B cell (primary cell): ENCODE data around the gene HIP1R. TPM values are rescaled to one million over a fixed set of nuclear protein-coding genes. Genes with fewer than 3 reads are reported as not detected.

Experiments used
- ATAC-seq: fragments of 200-7000 bp; cut with Tn5 transposase; one replicate; pipeline ENCODE4 v1.10.0; 2021; ENCODE audit warnings: low read depth, mild to moderate bottlenecking, moderate number of reproducible peaks, moderate library complexity
- CTCF ChIA-PET: fragments of 350-600 bp; sonication (Branson Sonifier 250); formaldehyde crosslinking; loops from one replicate; lab custom pipeline; 2021; ENCODE audit warnings: antibody characterized with exemption, inconsistent platforms; lab: Charles Lee
- POLR2A ChIA-PET: fragments of 350-600 bp; sonication (Branson Sonifier 250); formaldehyde crosslinking; loops from one replicate; lab custom pipeline; 2021; ENCODE audit warnings: antibody characterized with exemption; lab: Charles Lee
- DNase-seq: peaks from one replicate; pipeline ENCODE4 v3.0.0; 2013
- H2AFZ ChIP-seq: 2 replicates; pipeline ENCODE4 v1.6.1; 2012; ENCODE audit warnings: mild to moderate bottlenecking, low read depth, low read length; ENCODE audit not compliant: insufficient read depth, poor library complexity, severe bottlenecking
- H3K27ac ChIP-seq, 2 donors: 1 replicate in 1 of 2; 2 replicates in 1 of 2; pipeline ENCODE4 v1.5.1; 2012 to 2013; ENCODE audit warnings: low read length in 2 of 2, mild to moderate bottlenecking in 2 of 2, moderate library complexity in 1 of 2
- H3K27me3 ChIP-seq, 4 experiments: fragments of 200-600 bp in 1 of 4; sonication (generic) in 1 of 4; replicated peaks in 1 of 4; 1 replicate in 2 of 4; 2 replicates in 2 of 4; pipeline versions ENCODE4 v1.6.1 to v1.7.0; 2013 to 2016; ENCODE audit warnings: low read length in 3 of 4, mild to moderate bottlenecking in 2 of 4, mixed read lengths in 1 of 4, moderate library complexity in 1 of 4; ENCODE audit not compliant: insufficient read depth in 4 of 4, control insufficient read depth in 3 of 4; ENCODE audit errors: control extremely low read depth in 1 of 4
- H3K36me3 ChIP-seq, 2 experiments: replicated peaks in 1 of 2; 1 replicate in 1 of 2; 2 replicates in 1 of 2; pipeline versions ENCODE4 v1.6.1 to v1.7.1; 2013; ENCODE audit warnings: low read length in 1 of 2; ENCODE audit not compliant: insufficient read depth in 2 of 2, control insufficient read depth in 1 of 2; ENCODE audit errors: control extremely low read depth in 1 of 2, extremely low read depth in 1 of 2
- H3K4me1 ChIP-seq, 2 donors: fragments of 200-600 bp in 1 of 2; sonication (generic) in 1 of 2; 1 replicate in 1 of 2; 2 replicates in 1 of 2; pipeline versions ENCODE4 v1.5.1 to v1.6.1; 2013 to 2017; ENCODE audit warnings: low read length in 2 of 2; ENCODE audit not compliant: control insufficient read depth in 2 of 2, insufficient read depth in 2 of 2
- H3K4me2 ChIP-seq: replicated peaks from 2 replicates; pipeline ENCODE3; 2012; ENCODE audit warnings: mild to moderate bottlenecking, low read depth, low read length; ENCODE audit not compliant: poor library complexity, severe bottlenecking
- H3K4me3 ChIP-seq, 5 experiments: fragments of 200-600 bp in 1 of 5; sonication (generic) in 1 of 5; 1 replicate in 3 of 5; 2 replicates in 2 of 5; pipeline versions ENCODE4 v1.5.1 to v1.7.0; 2011 to 2016; ENCODE audit warnings: low read length in 4 of 5, mild to moderate bottlenecking in 4 of 5, low read depth in 2 of 5, control low read depth in 1 of 5, moderate library complexity in 1 of 5; ENCODE audit not compliant: insufficient read depth in 1 of 5; ENCODE audit errors: control extremely low read depth in 1 of 5, extremely low read depth in 1 of 5
- H3K79me2 ChIP-seq: fragments of 200-600 bp; sonication (generic); one replicate; pipeline ENCODE4 v1.6.0; 2016; ENCODE audit warnings: low read length; ENCODE audit not compliant: control insufficient read depth, insufficient read depth
- H3K9ac ChIP-seq: fragments of 200-600 bp; sonication (generic); 2 replicates; pipeline ENCODE4 v1.6.1; 2017; ENCODE audit warnings: mild to moderate bottlenecking, low read length, moderate library complexity
- H3K9me3 ChIP-seq, 3 donors: one replicate each; pipeline versions ENCODE4 v1.6.1 to v1.7.1; 2013; ENCODE audit warnings: low read length in 2 of 3; ENCODE audit not compliant: control insufficient read depth in 2 of 3, insufficient read depth in 1 of 3; ENCODE audit errors: control extremely low read depth in 1 of 3
- H4K20me1 ChIP-seq: 2 replicates; pipeline ENCODE4 v1.6.0; 2012; ENCODE audit warnings: mild to moderate bottlenecking, low read length; ENCODE audit not compliant: insufficient read depth, control insufficient read depth, poor library complexity, severe bottlenecking
- H3K27ac Mint-ChIP-seq: one replicate; pipeline ENCODE4 v1.8.0; 2021; ENCODE audit warnings: mixed read lengths
- H3K27me3 Mint-ChIP-seq: one replicate; pipeline ENCODE4 v1.8.0; 2021; ENCODE audit warnings: mixed read lengths
- H3K4me1 Mint-ChIP-seq: one replicate; pipeline ENCODE4 v1.8.0; 2021; ENCODE audit warnings: mixed read lengths
- H3K4me3 Mint-ChIP-seq: one replicate; pipeline ENCODE4 v1.8.0; 2021; ENCODE audit warnings: mixed read lengths
- H3K9me3 Mint-ChIP-seq: one replicate; pipeline ENCODE4 v1.8.0; 2022; ENCODE audit warnings: mixed read lengths; ENCODE audit not compliant: insufficient read depth
- CTCF ChIP-seq: fragments of 200-600 bp; IDR thresholded peaks from one replicate; pipeline ENCODE4 v1.8.0; 2022; ENCODE audit warnings: antibody characterized with exemption, mild to moderate bottlenecking
- EZH2 ChIP-seq: IDR thresholded peaks from 2 replicates; pipeline ENCODE4 v1.6.1; 2012; ENCODE audit warnings: borderline replicate concordance, low read depth, mild to moderate bottlenecking, moderate library complexity, low read length; ENCODE audit not compliant: insufficient read depth, poor library complexity, severe bottlenecking
- WGBS: methylation state at CpG from one replicate; pipeline ENCODE4 v1.1.5; 2013; ENCODE audit warnings: missing lambda C conversion rate; ENCODE audit not compliant: insufficient coverage; 5-methylcytosine and 5-hydroxymethylcytosine counted together
- intact Hi-C: fragments of 100-400 bp; cut with micrococcal nuclease; formaldehyde crosslinking; loops from one replicate; pipeline ENCODE4 v1.10.0; 2022
- polyA plus RNA-seq: library from polyadenylated mRNA; depleted of rRNA; stranded (reverse); fragments of >200 nt; gene quantifications from 2 replicates; pipeline ENCODE4 v1.2.3, GENCODE V29; 2012
- total RNA-seq, 2 donors: library from RNA; stranded (reverse); fragments of 120-200 nt in 1 of 2; gene quantifications; 1 replicate in 1 of 2; 2 replicates in 1 of 2; pipeline versions ENCODE4 v1.2.3 to v1.2.4, GENCODE V29; 2013 to 2022

The HIP1R gene
- total and polyA plus RNA-seq, 2 donors (not counting 1 experiment from before 2014, with no cell fraction given), result 289 to 390 TPM

DNA sequence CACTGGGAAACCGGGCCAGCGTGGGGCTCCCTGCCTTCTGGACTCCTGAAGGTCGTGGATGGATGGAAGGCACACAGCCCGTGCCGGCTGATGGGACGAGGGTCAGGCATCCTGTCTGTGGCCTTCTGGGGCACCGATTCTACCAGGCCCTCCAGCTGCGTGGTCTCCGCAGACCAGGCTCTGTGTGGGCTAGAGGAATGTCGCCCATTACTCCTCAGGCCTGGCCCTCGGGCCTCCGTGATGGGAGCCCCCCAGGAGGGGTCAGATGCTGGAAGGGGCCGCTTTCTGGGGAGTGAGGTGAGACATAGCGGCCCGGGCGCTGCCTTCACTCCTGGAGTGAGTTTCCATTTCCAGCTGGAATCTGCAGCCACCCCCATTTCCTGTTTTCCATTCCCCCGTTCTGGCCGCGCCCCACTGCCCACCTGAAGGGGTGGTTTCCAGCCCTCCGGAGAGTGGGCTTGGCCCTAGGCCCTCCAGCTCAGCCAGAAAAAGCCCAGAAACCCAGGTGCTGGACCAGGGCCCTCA, 26.9 kb downstream of the HIP1R start:
- Mint-ChIP-seq H3K27me3 (no peaks in the 10 kb centered on the region), H3K4me1 (peaks cover 54% of the 10 kb centered on the region), H3K9me3 (no peaks in the 10 kb centered on the region), H3K4me3 (no peak overlapping the region), H3K27ac (peak overlapping the region; percentile 63)
- ChIA-PET POLR2A (interaction anchor here (0.6 to 2.5 kb wide), 7 partner anchors 9 to 127 kb away, joined by 3 to 11 read pairs (median 5); partner anchors contain the start of gene HIP1R), CTCF (interaction anchor here (1.1 to 19.2 kb wide), 13 partner anchors 9 to 376 kb away, joined by 4 to 388 read pairs (median 16); partner anchors contain the start of gene VPS37B)
- H3K9me3 ChIP-seq, result no peaks in the 10 kb centered on the region
- TF ChIP-seq EZH2, result no peak
- TF ChIP-seq CTCF, result no peak
- peak; percentile 4 for ATAC-seq
- peaks cover 81% of the 10 kb centered on the region for H4K20me1 ChIP-seq
- 80% methylated on average over 17 of the region's 20 CpGs for WGBS
- intact Hi-C loops, result loop anchor here (2.0 to 5.0 kb wide), 2 partner anchors 37 to 375 kb away; no protein-coding TSS in a partner anchor
- peaks cover 30 to 55% of the 10 kb centered on the region in 2 donors for H3K4me1 ChIP-seq
- no peak overlapping the region for H3K4me3 ChIP-seq
- no peak overlapping the region for H3K9ac ChIP-seq
- peak; percentile 44 for DNase-seq
- peaks cover 2 to 82% of the 10 kb centered on the region in 2 experiments for H3K36me3 ChIP-seq
- H3K27ac ChIP-seq, result peak overlapping the region in 1 of 2 donors; percentile 30
- peaks cover 39% of the 10 kb centered on the region for H3K79me2 ChIP-seq
- no peak overlapping the region for H2AFZ ChIP-seq
- no peaks in the 10 kb centered on the region for H3K27me3 ChIP-seq
- peak overlapping the region; percentile 23 for H3K4me2 ChIP-seq
